Uterus (tissue), 4 donors: Measurements from ENCODE around the gene LRRC49. TPM values are rescaled to one million over a fixed set of nuclear protein-coding genes. Genes with fewer than 3 reads are reported as not detected.

Experiments used
- DNase-seq, 2 donors: peaks; one replicate each; pipeline ENCODE4 v3.0.0-alpha.2; 2019 to 2020
- H3K27ac ChIP-seq, 2 donors: fragments of 200-600 bp; sonication (generic); 1 replicate in 1 of 2; 2 replicates in 1 of 2; pipeline ENCODE4 v1.5.1; 2016 to 2018
- H3K27me3 ChIP-seq, 2 donors: fragments of 200-600 bp; sonication (generic); one replicate each; pipeline ENCODE4 v1.5.1; 2018 to 2019; ENCODE audit warnings: control low read depth in 1 of 2
- H3K36me3 ChIP-seq, 2 donors: fragments of 200-600 bp; sonication (generic); one replicate each; pipeline ENCODE4 v1.5.1; 2019; ENCODE audit warnings: control low read depth in 1 of 2
- H3K4me1 ChIP-seq, 2 donors: fragments of 200-600 bp; sonication (generic); one replicate each; pipeline ENCODE4 v1.5.1; 2018 to 2019; ENCODE audit warnings: control low read depth in 1 of 2
- H3K4me3 ChIP-seq, 2 donors: fragments of 200-600 bp; sonication (generic); 1 replicate in 1 of 2; 2 replicates in 1 of 2; pipeline ENCODE4 v1.5.1; 2018 to 2019; ENCODE audit warnings: mild to moderate bottlenecking in 1 of 2
- H3K9me3 ChIP-seq, 2 donors: fragments of 200-600 bp; sonication (generic); one replicate each; pipeline ENCODE4 v1.5.1; 2019; ENCODE audit warnings: control low read depth in 1 of 2
- CTCF ChIP-seq, 4 experiments: fragments of 200-600 bp in 2 of 4; fragments of 450-650 bp in 2 of 4; sonication (generic) in 2 of 4; IDR thresholded peaks; one replicate each; pipeline ENCODE4 v1.5.1; 2016 to 2019; ENCODE audit warnings: antibody characterized with exemption in 4 of 4, mild to moderate bottlenecking in 2 of 4, moderate library complexity in 1 of 4
- POLR2A ChIP-seq, 2 donors: fragments of 450-650 bp; IDR thresholded peaks; one replicate each; pipeline ENCODE4 v1.6.1; 2016; ENCODE audit warnings: antibody characterized with exemption in 2 of 2, mild to moderate bottlenecking in 1 of 2, moderate library complexity in 1 of 2
- intact Hi-C: fragments of 100-400 bp; cut with DNase I; formaldehyde crosslinking; loops from one replicate; pipeline ENCODE4 v1.15.1; 2023; ENCODE audit warnings: low total_unique reads
- total RNA-seq, 4 donors: library from RNA; depleted of rRNA in 3 of 4; stranded (reverse); fragments of >200 nt in 3 of 4; gene quantifications; one replicate each; pipeline versions ENCODE4 v1.1.0 to v1.2.4, GENCODE V29; 2014 to 2023
- donor health status: DM: yes; HTN: yes; CAD: no.

The LRRC49 gene
- total RNA-seq, 4 donors from 2014 or later = 13.8 to 48.7 (median 19.7) TPM

- no peak overlapping the region for H3K4me3 ChIP-seq
- H3K27ac ChIP-seq = no peak overlapping the region
- no peak for TF ChIP-seq POLR2A (IDR thresholded peaks at IDR 0.05)
- TF ChIP-seq CTCF (IDR thresholded peaks at IDR 0.05) = no peak
- H3K36me3 ChIP-seq = no peaks in the 10 kb centered on the region
- DNase-seq = no peak
- H3K9me3 ChIP-seq = peaks cover 0 to 9% of the 10 kb centered on the region in 2 donors
- no peaks in the 10 kb centered on the region for H3K27me3 ChIP-seq
- H3K4me1 ChIP-seq = no peaks in the 10 kb centered on the region
- intact Hi-C loops = no loop called here
Measured at GRCh38 chr15:70947351-70948335, 55.0 kb downstream of the LRRC49 start.

GRCh38 chr15:70950953-70951352 lies 58.3 kb downstream of the LRRC49 start:
- H3K27me3 ChIP-seq = no peaks in the 10 kb centered on the region
- intact Hi-C loops = no loop called here

GRCh38 chr15:70954171-70954570 lies 61.5 kb downstream of the LRRC49 start:
- no peaks in the 10 kb centered on the region for H3K36me3 ChIP-seq
- H3K27me3 ChIP-seq = no peaks in the 10 kb centered on the region
- TF ChIP-seq CTCF (IDR thresholded peaks at IDR 0.05) = no peak
- TF ChIP-seq POLR2A (IDR thresholded peaks at IDR 0.05) = no peak
- H3K9me3 ChIP-seq = peaks cover 0 to 9% of the 10 kb centered on the region in 2 donors
- intact Hi-C loops = no loop called here
- H3K4me1 ChIP-seq = no peaks in the 10 kb centered on the region
- H3K4me3 ChIP-seq = no peak overlapping the region
- no peak overlapping the region for H3K27ac ChIP-seq
- DNase-seq = no peak

More at GRCh38 chr15:70950953-70951352, 58.3 kb downstream of the LRRC49 start:
- TF ChIP-seq POLR2A (IDR thresholded peaks at IDR 0.05) = no peak
- no peak for TF ChIP-seq CTCF (IDR thresholded peaks at IDR 0.05)
- no peak for DNase-seq
- Histone ChIP-seq H3K36me3 (no peaks in the 10 kb centered on the region), H3K4me1 (no peaks in the 10 kb centered on the region), H3K27ac (no peak overlapping the region), H3K4me3 (no peak overlapping the region), H3K9me3 (peaks cover 0 to 9% of the 10 kb centered on the region in 2 donors)

- Histone ChIP-seq H3K4me3 (no peak overlapping the region), H3K9me3 (peaks cover 0 to 9% of the 10 kb centered on the region in 2 donors), H3K4me1 (no peaks in the 10 kb centered on the region), H3K36me3 (no peaks in the 10 kb centered on the region), H3K27ac (no peak overlapping the region), H3K27me3 (no peaks in the 10 kb centered on the region)
- no peak for TF ChIP-seq CTCF (IDR thresholded peaks at IDR 0.05)
- TF ChIP-seq POLR2A (IDR thresholded peaks at IDR 0.05) = no peak
- intact Hi-C loops = no loop called here
- no peak for DNase-seq
Measured at GRCh38 chr15:70954733-70955132, 62.1 kb downstream of the LRRC49 start.

- no peak overlapping the region for H3K27ac ChIP-seq
- no peak for DNase-seq
- intact Hi-C loops = no loop called here
- no peak overlapping the region for H3K4me3 ChIP-seq
- no peaks in the 10 kb centered on the region for H3K4me1 ChIP-seq
- TF ChIP-seq CTCF (IDR thresholded peaks at IDR 0.05) (no peak), POLR2A (IDR thresholded peaks at IDR 0.05) (no peak)
- no peaks in the 10 kb centered on the region for H3K36me3 ChIP-seq
- peaks cover 0 to 9% of the 10 kb centered on the region in 2 donors for H3K9me3 ChIP-seq
- H3K27me3 ChIP-seq = no peaks in the 10 kb centered on the region
Measured at GRCh38 chr15:70955151-70955550, 62.5 kb downstream of the LRRC49 start.
